Activated naive CD4-positive, alpha-beta T cell treated with anti-CD3 and anti-CD28 coated beads, Interleukin-2, amount 10 ng/mL, durations not matched to agents 7 days and 5 days (primary cell): ENCODE measurements around the gene WASHC2C.
"Not testable (repeated sequence)": the region's sequence is repeated elsewhere in the genome, so short reads cannot be mapped to it uniquely, and the experiment has no call there.

Experiments used
- CTCF ChIA-PET: fragments of 350-600 bp; sonication (Branson Sonifier 250); formaldehyde crosslinking; loops from one replicate; lab custom pipeline; 2021; ENCODE audit warnings: antibody characterized with exemption; lab: Charles Lee
- DNase-seq: peaks from one replicate; pipeline ENCODE4 v3.0.0-alpha.2; 2020
- H3K27ac Mint-ChIP-seq: one replicate; pipeline ENCODE4 v1.8.0; 2021; ENCODE audit warnings: mild to moderate bottlenecking, moderate library complexity, mixed read lengths
- H3K27me3 Mint-ChIP-seq: one replicate; pipeline ENCODE4 v1.8.0; 2021; ENCODE audit warnings: mild to moderate bottlenecking, mixed read lengths
- H3K36me3 Mint-ChIP-seq: one replicate; pipeline ENCODE4 v1.8.0; 2021; ENCODE audit warnings: mixed read lengths
- H3K4me1 Mint-ChIP-seq: one replicate; pipeline ENCODE4 v1.8.0; 2021; ENCODE audit warnings: mixed read lengths
- H3K4me3 Mint-ChIP-seq: one replicate; pipeline ENCODE4 v1.8.0; 2021; ENCODE audit warnings: mild to moderate bottlenecking, moderate library complexity, mixed read lengths
- H3K9me3 Mint-ChIP-seq: one replicate; pipeline ENCODE4 v1.8.0; 2021; ENCODE audit warnings: mixed read lengths

Gene WASHC2C

DNA sequence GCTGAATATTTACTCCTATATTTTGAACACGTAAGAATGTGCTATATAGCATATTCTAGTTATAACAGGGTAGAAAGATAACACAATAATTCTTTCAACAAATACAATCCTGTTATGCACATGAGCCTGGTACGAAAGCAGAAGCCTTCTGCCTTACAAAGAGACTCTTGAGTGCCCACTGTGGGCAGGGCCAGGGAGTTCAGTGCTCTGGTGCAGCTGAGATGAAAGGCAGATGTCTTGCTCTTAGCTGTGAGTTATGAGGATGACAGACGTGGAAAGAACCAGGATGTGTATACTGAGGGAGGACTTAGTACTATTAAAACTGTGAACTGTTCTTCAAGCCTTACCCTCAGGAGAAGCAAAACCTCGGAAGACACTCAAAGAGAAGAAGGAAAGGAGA, 24.1 kb downstream of the WASHC2C start:
- H3K4me3 Mint-ChIP-seq, H3K27me3 Mint-ChIP-seq, H3K9me3 Mint-ChIP-seq, DNase-seq, H3K27ac Mint-ChIP-seq, H3K4me1 Mint-ChIP-seq, CTCF ChIA-PET: not testable (repeated sequence)
- H3K36me3 Mint-ChIP-seq, result peaks cover 11% of the 10 kb centered on the region

DNA sequence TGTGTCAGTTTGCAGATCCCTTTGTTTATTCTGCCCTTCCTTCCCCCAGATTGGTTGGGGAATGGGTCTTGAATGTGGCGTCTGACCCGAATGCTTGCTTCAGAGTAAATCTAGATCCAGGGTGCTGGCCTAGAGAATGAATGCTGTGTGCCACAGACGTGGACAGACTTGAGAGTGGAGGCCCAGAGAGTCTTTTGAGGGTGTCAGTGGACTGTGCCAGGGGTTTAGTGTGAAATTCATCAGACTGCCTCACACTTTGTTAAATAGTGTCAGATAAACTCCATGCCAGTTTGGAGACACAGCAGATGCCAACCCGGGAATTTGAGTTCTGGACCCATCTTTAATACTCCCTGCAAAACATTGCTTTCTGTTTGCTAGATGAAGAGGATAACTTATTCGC, 25.1 kb downstream of the WASHC2C start:
- not testable (repeated sequence) for H3K36me3 Mint-ChIP-seq

DNA sequence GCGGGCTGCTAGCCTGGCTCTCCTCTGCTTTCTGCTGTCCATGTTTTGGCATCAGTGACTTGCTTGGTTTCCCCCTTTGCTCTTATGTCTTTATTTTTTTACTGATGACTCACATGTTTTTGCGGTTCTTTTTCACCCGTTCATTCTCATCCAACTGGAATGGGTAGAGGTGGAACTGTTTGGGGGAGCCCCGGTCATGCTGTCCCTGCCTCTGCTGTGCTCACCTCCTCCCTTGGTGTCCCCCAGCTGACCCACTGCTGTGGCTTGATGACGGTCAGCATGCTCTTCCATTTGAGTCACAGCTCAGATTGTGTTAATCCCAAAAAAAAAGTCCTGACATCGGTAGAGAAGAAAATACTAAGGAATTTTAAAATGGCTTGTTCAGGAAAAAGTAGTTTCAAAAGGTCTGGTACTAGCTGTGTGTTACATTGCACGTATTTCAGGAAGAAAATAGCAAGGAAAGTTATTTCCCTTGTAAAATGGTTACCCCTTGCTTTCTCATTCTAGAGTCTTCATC, 27.0 kb downstream of the WASHC2C start:
- H3K4me3 Mint-ChIP-seq, CTCF ChIA-PET, H3K27ac Mint-ChIP-seq, DNase-seq, H3K27me3 Mint-ChIP-seq, H3K4me1 Mint-ChIP-seq, H3K9me3 Mint-ChIP-seq: not testable (repeated sequence)
- H3K36me3 Mint-ChIP-seq, result peaks cover 16% of the 10 kb centered on the region

More for the DNA sequence above, 25.1 kb downstream of the WASHC2C start:
- DNase-seq, CTCF ChIA-PET, H3K27ac Mint-ChIP-seq, H3K27me3 Mint-ChIP-seq, H3K4me3 Mint-ChIP-seq, H3K4me1 Mint-ChIP-seq, H3K9me3 Mint-ChIP-seq: not testable (repeated sequence)

DNA sequence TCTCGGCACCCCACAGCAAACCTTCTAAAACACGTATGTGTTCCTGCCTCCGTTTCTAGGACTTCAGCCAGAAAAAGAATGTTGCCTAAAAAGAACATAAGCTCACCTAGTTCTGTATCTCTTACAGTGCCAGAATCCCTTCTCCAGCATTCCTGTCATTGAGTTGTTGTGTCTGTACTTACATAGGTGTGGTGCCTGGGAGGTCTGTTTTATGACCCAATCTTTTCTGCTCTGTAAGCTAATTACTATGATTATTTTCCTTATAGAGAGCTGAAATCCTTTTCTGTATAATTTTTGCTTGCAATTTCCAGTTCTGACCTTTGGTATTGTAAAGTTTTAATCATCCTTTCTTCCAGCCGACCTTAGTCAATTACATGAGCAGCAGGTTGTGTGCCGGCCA, 28.0 kb downstream of the WASHC2C start:
- H3K9me3 Mint-ChIP-seq, H3K27ac Mint-ChIP-seq, H3K4me3 Mint-ChIP-seq, DNase-seq, H3K4me1 Mint-ChIP-seq, CTCF ChIA-PET, H3K27me3 Mint-ChIP-seq: not testable (repeated sequence)
- peaks cover 16% of the 10 kb centered on the region for H3K36me3 Mint-ChIP-seq

DNA sequence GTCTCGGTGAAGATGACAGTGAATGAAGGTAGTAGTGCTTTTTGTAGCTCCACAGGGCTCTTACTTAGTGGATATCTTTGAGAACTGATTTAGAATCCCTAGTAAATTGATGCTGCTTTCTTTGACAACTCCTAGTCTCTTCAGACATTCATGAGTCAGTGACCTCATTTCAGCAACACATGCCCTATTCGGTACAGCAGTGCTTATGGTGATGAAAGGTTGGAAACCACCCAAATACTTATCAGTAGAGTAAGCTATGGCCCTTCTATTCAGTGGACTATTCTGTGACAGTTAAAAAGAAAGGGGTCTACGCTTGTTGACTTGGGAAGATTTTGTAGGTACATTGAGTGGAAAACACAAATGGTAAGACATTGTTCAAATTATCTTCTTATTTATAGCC, 29.0 kb downstream of the WASHC2C start:
- H3K36me3 Mint-ChIP-seq, result peaks cover 14% of the 10 kb centered on the region
- H3K27ac Mint-ChIP-seq, DNase-seq, H3K4me3 Mint-ChIP-seq, H3K4me1 Mint-ChIP-seq, H3K27me3 Mint-ChIP-seq, H3K9me3 Mint-ChIP-seq, CTCF ChIA-PET: not testable (repeated sequence)

DNA sequence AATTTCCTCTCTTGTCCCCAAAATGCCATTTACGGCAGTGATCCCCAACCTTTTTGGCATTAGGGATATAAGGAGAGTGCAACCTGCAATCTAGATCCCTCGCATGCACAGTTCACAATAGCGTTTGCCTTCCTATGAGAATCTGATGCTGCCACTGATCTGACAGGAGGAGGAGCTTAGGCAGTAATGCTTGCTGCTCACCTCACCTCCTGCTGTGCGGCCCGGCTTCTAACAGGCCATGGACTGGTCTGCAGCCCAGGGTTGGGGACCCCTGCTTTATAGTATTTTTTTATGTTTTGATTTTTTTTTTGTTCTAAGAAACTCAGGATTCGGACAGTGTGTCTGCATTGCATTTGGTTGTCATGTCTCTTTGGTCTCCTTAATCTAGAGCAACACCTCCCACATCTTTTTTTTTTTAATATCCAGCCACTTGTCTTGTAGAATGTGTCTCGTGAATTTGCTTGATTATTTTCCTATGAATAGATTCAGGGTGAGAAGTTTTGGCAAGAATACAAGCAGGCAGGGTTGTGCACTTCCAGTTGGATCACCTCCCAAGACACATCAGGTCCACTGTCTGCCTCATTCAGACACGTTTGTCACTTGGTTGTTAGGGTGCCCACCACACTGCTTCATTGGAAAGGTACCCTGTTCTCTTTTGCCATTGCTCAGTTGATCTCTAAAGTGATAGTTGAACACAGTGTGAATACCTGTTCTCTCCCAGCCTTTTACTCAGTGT, 30.8 kb downstream of the WASHC2C start:
- H3K4me3 Mint-ChIP-seq, H3K27me3 Mint-ChIP-seq, DNase-seq, H3K27ac Mint-ChIP-seq, CTCF ChIA-PET, H3K9me3 Mint-ChIP-seq, H3K4me1 Mint-ChIP-seq: not testable (repeated sequence)
- H3K36me3 Mint-ChIP-seq, result peaks cover 13% of the 10 kb centered on the region

- H3K4me3 Mint-ChIP-seq, H3K4me1 Mint-ChIP-seq, H3K27ac Mint-ChIP-seq, H3K9me3 Mint-ChIP-seq, DNase-seq, H3K27me3 Mint-ChIP-seq, H3K36me3 Mint-ChIP-seq, CTCF ChIA-PET: not testable (repeated sequence)
Observed at GRCh38 chr10:45761622-45762021, 34.6 kb downstream of the WASHC2C start.

- H3K4me1 Mint-ChIP-seq, DNase-seq, H3K27ac Mint-ChIP-seq, H3K4me3 Mint-ChIP-seq, H3K9me3 Mint-ChIP-seq, CTCF ChIA-PET, H3K36me3 Mint-ChIP-seq, H3K27me3 Mint-ChIP-seq: not testable (repeated sequence)
Observed at GRCh38 chr10:45763037-45763436, 36.0 kb downstream of the WASHC2C start.

GRCh38 chr10:45768334-45768733, 41.3 kb downstream of the WASHC2C start:
- H3K4me1 Mint-ChIP-seq, CTCF ChIA-PET, H3K4me3 Mint-ChIP-seq, H3K9me3 Mint-ChIP-seq, H3K36me3 Mint-ChIP-seq, DNase-seq, H3K27me3 Mint-ChIP-seq, H3K27ac Mint-ChIP-seq: not testable (repeated sequence)

DNA sequence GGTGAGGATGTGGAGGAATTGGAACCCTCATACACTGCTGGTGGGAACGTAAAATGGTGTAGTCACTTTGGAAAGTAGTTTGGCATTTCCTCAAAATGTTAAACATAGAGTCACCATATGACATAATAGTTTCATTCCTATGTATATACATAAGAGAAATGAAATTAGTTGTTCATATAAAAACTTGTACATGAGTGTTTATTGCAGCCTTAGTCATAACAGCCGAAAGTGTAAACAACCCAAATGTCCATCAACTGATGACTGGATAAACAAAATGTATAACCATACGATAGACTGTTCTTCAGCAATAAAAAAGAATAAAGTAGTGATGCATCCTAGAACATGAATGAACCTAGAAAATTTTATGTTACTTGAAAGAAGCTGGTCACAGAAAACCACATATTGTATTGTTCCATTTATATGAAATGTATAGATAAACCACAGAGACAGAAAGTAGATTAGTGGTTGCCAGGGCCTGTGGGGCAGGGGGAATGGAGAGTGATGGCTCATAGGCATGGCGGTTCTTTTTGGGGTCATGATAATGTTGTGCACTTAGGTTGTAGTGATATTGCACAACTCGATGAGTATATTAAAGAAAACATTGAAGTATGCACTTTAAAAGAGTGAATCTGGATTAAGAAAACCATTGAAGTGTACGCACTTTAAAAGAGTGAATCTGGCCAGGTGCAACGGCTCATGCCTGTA, 44.8 kb downstream of the WASHC2C start:
- H3K9me3 Mint-ChIP-seq, DNase-seq, H3K4me1 Mint-ChIP-seq, H3K27me3 Mint-ChIP-seq, H3K27ac Mint-ChIP-seq, H3K4me3 Mint-ChIP-seq, CTCF ChIA-PET: not testable (repeated sequence)
- H3K36me3 Mint-ChIP-seq, result peaks cover 13% of the 10 kb centered on the region

DNA sequence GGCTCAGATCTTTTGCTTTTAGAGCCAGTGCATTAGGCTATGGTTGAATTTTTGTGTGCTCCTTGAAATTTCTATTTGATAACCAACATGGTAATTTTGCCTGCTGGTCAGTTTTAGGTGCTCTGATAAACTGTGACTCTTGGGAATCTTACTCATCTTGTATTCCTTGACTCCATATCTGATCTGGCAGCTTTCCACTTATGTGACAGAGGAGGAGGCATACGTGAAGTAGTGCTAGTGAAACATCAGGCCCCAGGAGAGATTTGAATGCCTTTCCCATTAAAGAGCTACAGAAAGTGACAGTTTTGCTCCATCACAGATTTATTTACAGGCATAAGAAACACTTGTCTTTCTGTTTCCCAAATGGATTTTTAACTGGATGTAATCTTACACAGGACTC, 59.2 kb downstream of the WASHC2C start:
- CTCF ChIA-PET, H3K27ac Mint-ChIP-seq, H3K27me3 Mint-ChIP-seq, DNase-seq, H3K4me3 Mint-ChIP-seq, H3K9me3 Mint-ChIP-seq, H3K4me1 Mint-ChIP-seq: not testable (repeated sequence)
- peaks cover 18% of the 10 kb centered on the region for H3K36me3 Mint-ChIP-seq

DNA sequence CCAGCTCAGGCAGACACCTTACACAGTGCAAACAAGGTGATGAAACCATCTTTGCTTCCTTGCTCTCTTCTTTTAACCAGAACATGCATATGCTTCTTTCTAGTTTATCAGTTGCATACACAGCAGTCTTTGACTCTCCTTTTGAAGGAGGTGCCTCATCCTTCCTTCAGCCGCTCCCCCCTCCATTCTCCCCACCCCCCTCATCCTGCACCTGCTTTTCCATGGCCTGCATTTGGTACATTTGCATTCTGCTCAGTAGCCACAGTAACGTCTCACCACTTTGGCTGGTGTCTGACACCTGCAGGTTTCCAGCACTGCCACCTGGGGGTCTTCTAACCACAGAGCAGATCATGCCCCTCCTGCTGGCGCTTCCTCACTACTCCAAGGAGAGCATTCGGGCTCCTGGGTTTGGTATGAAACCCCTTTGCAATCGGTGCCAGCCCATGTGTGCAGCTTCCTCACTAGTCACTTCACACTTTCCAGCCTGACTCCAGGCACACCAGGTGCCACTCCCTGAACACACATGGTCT, 60.2 kb downstream of the WASHC2C start:
- peaks cover 21% of the 10 kb centered on the region for H3K36me3 Mint-ChIP-seq
- H3K9me3 Mint-ChIP-seq, CTCF ChIA-PET, H3K27me3 Mint-ChIP-seq, DNase-seq, H3K4me3 Mint-ChIP-seq, H3K27ac Mint-ChIP-seq, H3K4me1 Mint-ChIP-seq: not testable (repeated sequence)

- H3K27ac Mint-ChIP-seq, H3K4me3 Mint-ChIP-seq, H3K9me3 Mint-ChIP-seq, CTCF ChIA-PET, H3K27me3 Mint-ChIP-seq, H3K4me1 Mint-ChIP-seq, DNase-seq: not testable (repeated sequence)
- peaks cover 28% of the 10 kb centered on the region for H3K36me3 Mint-ChIP-seq
Observed at GRCh38 chr10:45789991-45790390, 62.9 kb downstream of the WASHC2C start.

- CTCF ChIA-PET, H3K9me3 Mint-ChIP-seq, DNase-seq, H3K27me3 Mint-ChIP-seq, H3K4me1 Mint-ChIP-seq, H3K4me3 Mint-ChIP-seq, H3K27ac Mint-ChIP-seq: not testable (repeated sequence)
- peaks cover 26% of the 10 kb centered on the region for H3K36me3 Mint-ChIP-seq
Observed at GRCh38 chr10:45790694-45791426, 63.8 kb downstream of the WASHC2C start.
